Heart right ventricle (tissue), 16 donors: ENCODE results near the gene FAM234A. TPM values are rescaled to one million over a fixed set of nuclear protein-coding genes. Genes with fewer than 3 reads are reported as not detected.

Experiments used
- ATAC-seq, 8 donors: fragments of 200-7000 bp; cut with Tn5 transposase; one replicate each; pipeline ENCODE4 v1.9.1; 2020; ENCODE audit warnings: mild to moderate bottlenecking in 8 of 8, moderate library complexity in 8 of 8, moderate number of reproducible peaks in 1 of 8
- DNase-seq, 2 donors: peaks; one replicate each; pipeline ENCODE4 v3.0.0-alpha.2; 2020
- H3K27ac ChIP-seq, 10 donors: fragments of 200-600 bp; sonication (generic) in 2 of 10; one replicate each; pipeline versions ENCODE4 v1.5.0 to v1.8.0; 2020 to 2022; ENCODE audit warnings: mild to moderate bottlenecking in 3 of 10
- H3K27me3 ChIP-seq, 7 donors: fragments of 200-600 bp; one replicate each; pipeline ENCODE4 v1.8.0; 2021 to 2022; ENCODE audit warnings: mild to moderate bottlenecking in 2 of 7
- H3K36me3 ChIP-seq, 9 donors: fragments of 200-600 bp; sonication (generic) in 1 of 9; one replicate each; pipeline versions ENCODE4 v1.5.0 to v1.8.0; 2020 to 2022; ENCODE audit warnings: mild to moderate bottlenecking in 2 of 9
- H3K4me1 ChIP-seq, 9 donors: fragments of 200-600 bp; sonication (generic) in 1 of 9; one replicate each; pipeline versions ENCODE4 v1.5.0 to v1.8.0; 2020 to 2022; ENCODE audit warnings: mild to moderate bottlenecking in 4 of 9
- H3K4me3 ChIP-seq, 10 donors: fragments of 200-600 bp; sonication (generic) in 2 of 10; one replicate each; pipeline versions ENCODE4 v1.5.0 to v1.8.0; 2020 to 2022; ENCODE audit warnings: mild to moderate bottlenecking in 7 of 10, moderate library complexity in 2 of 10
- H3K9me3 ChIP-seq, 11 donors: fragments of 200-600 bp in 10 of 11; sonication (generic) in 2 of 11; one replicate each; pipeline versions ENCODE4 v1.5.0 to v1.8.0; 2013 to 2022; ENCODE audit warnings: mild to moderate bottlenecking in 2 of 11, control low read depth in 1 of 11, moderate library complexity in 1 of 11
- WGBS, 2 donors: extraction: QIAGEN DNeasy Blood & Tissue Kit; methylation state at CpG; one replicate each; pipeline ENCODE4 v1.1.7; 2013; ENCODE audit warnings: inconsistent platforms in 1 of 2; 5-methylcytosine and 5-hydroxymethylcytosine counted together
- intact Hi-C, 10 donors: fragments of 100-400 bp; cut with DNase I; formaldehyde crosslinking; loops; one replicate each; pipeline versions ENCODE4 v1.11.1 to v1.14.2; 2022
- polyA plus RNA-seq, 2 donors: library from polyadenylated mRNA; stranded (reverse); fragments of 200-250 nt; gene quantifications; one replicate each; pipeline ENCODE4 v1.2.3, GENCODE V29; 2013
- total RNA-seq, 10 donors: library from RNA; stranded (reverse); fragmentation: NEBNext Ultra II Directional in 3 of 10; extraction: Animal tissue kit (Norgen Biotek cat#: 25700) in 3 of 10; gene quantifications; one replicate each; pipeline versions ENCODE4 v1.2.1 to v1.2.4, GENCODE V29; 2021 to 2023
- TF ChIP-seq, protein P1 (sequence below), 9 donors: fragments of 200-600 bp; sonication (generic) in 2 of 9; IDR thresholded peaks; one replicate each; pipeline versions ENCODE4 v1.5.0 to v1.8.0; 2021 to 2022; ENCODE audit warnings: antibody characterized with exemption in 9 of 9, mild to moderate bottlenecking in 5 of 9, moderate library complexity in 1 of 9
- donor health status: Arrhythmogenic right ventricular cardiomyopathy.
- donor health status: ischemic (EF 13 %, LVEDD 7.1; RV severe dilation, severe dysfunction).
- donor health status: healthy with polysubstance abuse.
- donor health status: DM: no; HTN: yes; CAD: no.
- donor health status: DM: no; HTN: no; CAD: no.
- donor health status: ischemic (EF 25% LVEDD 6.9; RV normal size, moderate dysfunction).
- donor health status: ischemic (EF 25% LVEDD 5.7; RV mildly dilated, moderate dysfunction).
- donor health status: healthy.
- donor health status: DM: yes; HTN: yes; CAD: no.
- donor health status: Ischemic cardiomyopathy.
- donor health status: ischemic (EF 35%, LVEDD 5.7; RV mildly dilated, moderate dysfunction).
- donor health status: nonischemic (EF 11% LVEDD 7.7; RV severe dilation, severe dysfunction).
- donor health status: DM: yes; HTN: yes; CAD: no.
- donor health status: PGD.
- donor health status: ischemic (EF 29% LVEDD 5.4; RV normal size, mild dysfunction).
- donor health status: nonischemic (EF 23%, LVEDD 6.1; RV moderate dilation, normal function).

FAM234A gene
- total and polyA plus RNA-seq, 12 donors = 70.5 to 200 (median 154) TPM

DNA sequence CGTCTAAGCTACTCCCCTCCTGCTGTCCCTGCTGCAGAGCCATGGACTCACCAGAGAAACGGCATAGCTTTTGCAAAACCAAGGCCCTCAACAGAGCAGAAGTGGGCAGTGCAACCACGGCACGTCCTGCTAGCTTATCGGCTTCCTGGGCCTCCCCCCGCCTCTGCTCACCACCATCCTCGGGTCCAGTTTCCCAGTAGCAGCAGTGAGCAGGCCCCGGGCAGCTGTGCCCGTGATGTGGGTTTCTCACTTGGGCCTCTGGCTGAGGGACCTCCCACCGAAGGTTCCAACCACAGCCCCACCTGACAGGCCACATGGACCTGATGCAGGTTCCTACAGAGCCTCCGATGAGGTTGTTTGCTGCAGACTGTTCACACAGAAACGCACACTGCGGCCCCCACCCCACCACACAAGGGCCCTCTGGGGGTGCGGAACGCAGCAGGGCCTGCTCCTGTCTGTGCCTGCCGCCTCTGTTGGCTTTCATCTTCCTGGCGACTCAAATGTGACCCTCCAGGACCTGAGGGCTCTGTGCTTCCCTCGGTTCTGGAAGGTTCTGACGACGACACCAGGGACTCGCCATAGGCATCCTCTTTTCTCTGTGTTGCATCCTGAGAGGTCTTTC lies 73.2 kb downstream of the FAM234A start:
- intact Hi-C loops = loop anchor here in 1 of 10 donors (5.0 kb wide), 1 partner anchor 819 kb away; no protein-coding TSS in a partner anchor
- Histone ChIP-seq H3K27ac (no peak overlapping the region), H3K36me3 (peaks cover 0 to 83% (median 11%) of the 10 kb centered on the region in 9 donors), H3K4me1 (no peaks in the 10 kb centered on the region), H3K9me3 (no peaks in the 10 kb centered on the region), H3K4me3 (no peak overlapping the region), H3K27me3 (no peaks in the 10 kb centered on the region)
- WGBS, 2 donors = 89 to 90% methylated on average over 21 of the region's 21 CpGs
- no peak for DNase-seq
- TF ChIP-seq, protein P1, sequence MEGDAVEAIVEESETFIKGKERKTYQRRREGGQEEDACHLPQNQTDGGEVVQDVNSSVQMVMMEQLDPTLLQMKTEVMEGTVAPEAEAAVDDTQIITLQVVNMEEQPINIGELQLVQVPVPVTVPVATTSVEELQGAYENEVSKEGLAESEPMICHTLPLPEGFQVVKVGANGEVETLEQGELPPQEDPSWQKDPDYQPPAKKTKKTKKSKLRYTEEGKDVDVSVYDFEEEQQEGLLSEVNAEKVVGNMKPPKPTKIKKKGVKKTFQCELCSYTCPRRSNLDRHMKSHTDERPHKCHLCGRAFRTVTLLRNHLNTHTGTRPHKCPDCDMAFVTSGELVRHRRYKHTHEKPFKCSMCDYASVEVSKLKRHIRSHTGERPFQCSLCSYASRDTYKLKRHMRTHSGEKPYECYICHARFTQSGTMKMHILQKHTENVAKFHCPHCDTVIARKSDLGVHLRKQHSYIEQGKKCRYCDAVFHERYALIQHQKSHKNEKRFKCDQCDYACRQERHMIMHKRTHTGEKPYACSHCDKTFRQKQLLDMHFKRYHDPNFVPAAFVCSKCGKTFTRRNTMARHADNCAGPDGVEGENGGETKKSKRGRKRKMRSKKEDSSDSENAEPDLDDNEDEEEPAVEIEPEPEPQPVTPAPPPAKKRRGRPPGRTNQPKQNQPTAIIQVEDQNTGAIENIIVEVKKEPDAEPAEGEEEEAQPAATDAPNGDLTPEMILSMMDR (IDR thresholded peaks at IDR 0.05) = no peak
- ATAC-seq = no peak

DNA sequence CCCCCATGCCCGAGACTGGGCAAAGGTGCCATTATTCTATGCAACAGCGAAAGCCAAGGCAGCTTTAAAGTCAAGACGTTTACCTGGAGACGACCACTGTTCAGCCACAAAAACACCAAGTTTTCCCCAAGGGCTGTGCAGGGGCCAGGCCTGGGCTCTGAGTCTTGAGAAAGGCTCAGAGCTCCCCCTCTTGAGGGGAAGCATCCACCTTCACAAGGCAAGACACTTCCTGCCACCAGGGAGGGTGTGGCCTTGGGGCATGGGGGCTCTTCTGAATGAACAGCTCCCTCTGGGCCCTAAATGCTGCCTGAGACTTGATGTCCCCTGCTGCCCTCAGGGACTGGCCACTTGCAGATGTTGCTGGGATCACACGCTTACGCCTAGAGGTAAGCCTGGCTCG lies 74.9 kb downstream of the FAM234A start:
- peaks cover 0 to 83% (median 16%) of the 10 kb centered on the region in 9 donors for H3K36me3 ChIP-seq

DNA sequence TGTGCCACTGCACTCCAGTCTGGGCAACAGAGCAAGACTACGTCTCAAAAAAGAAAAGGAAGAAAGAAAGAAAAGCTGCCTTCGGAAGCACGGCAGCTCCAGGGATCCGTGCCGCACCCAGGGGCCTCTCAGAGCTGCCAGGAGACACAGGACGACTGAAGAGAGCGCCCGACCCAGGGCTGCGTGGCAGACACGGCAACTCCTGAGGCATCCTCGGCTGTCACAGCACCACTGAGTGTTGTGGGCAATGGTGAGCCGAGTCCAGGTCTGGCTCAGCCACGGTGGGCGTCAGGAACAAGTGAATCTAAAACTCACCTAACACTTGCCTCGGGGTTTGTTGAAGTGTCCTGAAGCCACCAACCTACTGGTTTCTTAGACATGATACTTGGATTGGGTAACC lies 77.1 kb downstream of the FAM234A start:
- H3K4me1 ChIP-seq = no peaks in the 10 kb centered on the region
- DNase-seq = no peak
- no peak for ATAC-seq

More for the DNA sequence above, 74.9 kb downstream of the FAM234A start:
- Histone ChIP-seq H3K4me1 (no peaks in the 10 kb centered on the region), H3K27ac (no peak overlapping the region), H3K4me3 (no peak overlapping the region), H3K27me3 (no peaks in the 10 kb centered on the region), H3K9me3 (no peaks in the 10 kb centered on the region)
- WGBS, 2 donors = 80 to 88% methylated on average over 7 of the region's 7 CpGs
- DNase-seq = no peak
- ATAC-seq = no peak
- intact Hi-C loops = loop anchor here in 1 of 10 donors (5.0 kb wide), 1 partner anchor 818 kb away; no protein-coding TSS in a partner anchor
- TF ChIP-seq, protein P1 (IDR thresholded peaks at IDR 0.05) = no peak

DNA sequence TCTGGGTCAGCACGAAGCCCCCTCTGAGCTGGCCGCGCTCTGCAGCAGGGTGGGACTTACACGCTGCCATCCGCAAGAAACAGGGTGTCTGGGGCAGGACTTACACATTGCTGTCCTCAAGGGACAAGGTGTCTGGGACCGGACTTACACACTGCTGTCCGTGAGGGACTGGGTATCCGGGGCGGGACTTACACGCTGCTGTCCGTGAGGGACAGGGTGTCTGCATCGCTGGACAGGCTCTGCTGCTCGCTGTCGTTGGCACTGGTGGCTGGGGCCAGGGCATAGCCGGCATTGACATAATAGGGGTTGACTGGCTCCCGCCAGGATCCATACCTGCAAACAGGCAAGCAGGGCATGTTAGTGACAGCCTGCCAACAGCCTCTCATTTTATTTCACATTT lies 79.7 kb downstream of the FAM234A start:
- H3K27me3 ChIP-seq = no peaks in the 10 kb centered on the region
- WGBS, 2 donors = 92 to 93% methylated on average over 16 of the region's 16 CpGs
- no peak for DNase-seq
- no peak for ATAC-seq
- no peaks in the 10 kb centered on the region for H3K4me1 ChIP-seq
- TF ChIP-seq, protein P1 (IDR thresholded peaks at IDR 0.05) = no peak
- H3K9me3 ChIP-seq = no peaks in the 10 kb centered on the region
- intact Hi-C loops = no loop called here
- H3K27ac ChIP-seq = no peak overlapping the region
- no peak overlapping the region for H3K4me3 ChIP-seq
- H3K36me3 ChIP-seq = peaks cover 0 to 69% (median 10%) of the 10 kb centered on the region in 9 donors

More for the DNA sequence above, 77.1 kb downstream of the FAM234A start:
- no peaks in the 10 kb centered on the region for H3K9me3 ChIP-seq
- H3K4me3 ChIP-seq = no peak overlapping the region
- WGBS, 2 donors = 97% methylated on average over 15 of the region's 15 CpGs
- no peak overlapping the region for H3K27ac ChIP-seq
- peaks cover 0 to 76% (median 16%) of the 10 kb centered on the region in 9 donors for H3K36me3 ChIP-seq
- TF ChIP-seq, protein P1 (IDR thresholded peaks at IDR 0.05) = no peak
- H3K27me3 ChIP-seq = no peaks in the 10 kb centered on the region
- intact Hi-C loops = no loop called here
